T-helper 2 cell treated with Interferon-gamma antibody and Interleukin-4, amounts not matched to agents 5 μg/mL and 100 μg/mL, for 36 hours (primary cell): ENCODE measurements around the gene NLK.
"Not testable (repeated sequence)": the region's sequence is repeated elsewhere in the genome, so short reads cannot be mapped to it uniquely, and the experiment has no call there.

ENCODE experiments used
- DNase-seq: peaks from one replicate; pipeline ENCODE4 v3.0.0; 2021; ENCODE audit warnings: low spot score
- H3K27ac Mint-ChIP-seq: one replicate; pipeline ENCODE4 v1.8.0; 2021; ENCODE audit warnings: mild to moderate bottlenecking, mixed read lengths
- H3K27me3 Mint-ChIP-seq: one replicate; pipeline ENCODE4 v1.8.0; 2021; ENCODE audit warnings: low read depth, mixed read lengths
- H3K36me3 Mint-ChIP-seq: one replicate; pipeline ENCODE4 v1.8.0; 2021; ENCODE audit warnings: low read depth, mixed read lengths
- H3K4me1 Mint-ChIP-seq: one replicate; pipeline ENCODE4 v1.8.0; 2021; ENCODE audit warnings: low read depth, mixed read lengths
- H3K4me3 Mint-ChIP-seq: one replicate; pipeline ENCODE4 v1.8.0; 2022; ENCODE audit warnings: mild to moderate bottlenecking, moderate library complexity, mixed read lengths
- H3K9me3 Mint-ChIP-seq: one replicate; pipeline ENCODE4 v1.8.0; 2021; ENCODE audit warnings: mixed read lengths

The NLK gene

GRCh38 chr17:28020515-28020914 lies 22.0 kb upstream of the NLK start:
- Mint-ChIP-seq H3K27me3 (peaks cover 10% of the 10 kb centered on the region), H3K9me3 (no peaks in the 10 kb centered on the region), H3K27ac (no peak overlapping the region), H3K36me3 (no peaks in the 10 kb centered on the region), H3K4me1 (no peaks in the 10 kb centered on the region), H3K4me3 (no peak overlapping the region)
- no peak for DNase-seq

- H3K27me3 Mint-ChIP-seq, result peaks cover 9% of the 10 kb centered on the region
- H3K36me3 Mint-ChIP-seq, result no peaks in the 10 kb centered on the region
- DNase-seq, result no peak
- no peaks in the 10 kb centered on the region for H3K9me3 Mint-ChIP-seq
- no peak overlapping the region for H3K27ac Mint-ChIP-seq
- H3K4me3 Mint-ChIP-seq, result no peak overlapping the region
- H3K4me1 Mint-ChIP-seq, result peaks cover 1% of the 10 kb centered on the region
These were observed 13.4 kb upstream of the NLK start for GRCh38 chr17:28029044-28029443.

GRCh38 chr17:28030386-28030785 lies 12.1 kb upstream of the NLK start:
- Mint-ChIP-seq H3K4me3 (no peak overlapping the region), H3K36me3 (no peaks in the 10 kb centered on the region), H3K27me3 (peaks cover 11% of the 10 kb centered on the region), H3K27ac (no peak overlapping the region), H3K9me3 (no peaks in the 10 kb centered on the region), H3K4me1 (peaks cover 7% of the 10 kb centered on the region)
- no peak for DNase-seq

DNA sequence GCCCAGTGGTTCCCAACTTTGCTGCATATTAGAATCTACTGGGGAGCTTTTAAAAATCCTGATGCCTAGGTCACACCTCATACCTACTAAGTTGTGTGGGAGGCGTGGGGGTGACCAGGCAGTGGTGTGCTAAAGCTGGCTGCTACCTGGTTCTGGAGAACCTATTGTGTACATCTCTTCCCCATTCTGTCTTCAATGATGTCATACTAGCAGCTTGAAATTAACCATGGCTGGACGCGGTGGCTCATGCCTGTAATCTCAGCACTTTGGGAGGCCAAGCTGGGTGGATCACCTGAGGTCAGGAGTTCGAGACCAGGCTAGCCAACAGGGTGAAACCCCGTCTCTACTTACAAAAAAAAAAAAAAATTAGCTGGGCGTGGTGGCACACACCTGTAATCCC lies 11.3 kb upstream of the NLK start:
- no peak for DNase-seq
- Mint-ChIP-seq H3K27ac (no peak overlapping the region), H3K36me3 (no peaks in the 10 kb centered on the region), H3K27me3 (peaks cover 11% of the 10 kb centered on the region), H3K4me3 (no peak overlapping the region), H3K4me1 (peaks cover 7% of the 10 kb centered on the region), H3K9me3 (no peaks in the 10 kb centered on the region)

DNA sequence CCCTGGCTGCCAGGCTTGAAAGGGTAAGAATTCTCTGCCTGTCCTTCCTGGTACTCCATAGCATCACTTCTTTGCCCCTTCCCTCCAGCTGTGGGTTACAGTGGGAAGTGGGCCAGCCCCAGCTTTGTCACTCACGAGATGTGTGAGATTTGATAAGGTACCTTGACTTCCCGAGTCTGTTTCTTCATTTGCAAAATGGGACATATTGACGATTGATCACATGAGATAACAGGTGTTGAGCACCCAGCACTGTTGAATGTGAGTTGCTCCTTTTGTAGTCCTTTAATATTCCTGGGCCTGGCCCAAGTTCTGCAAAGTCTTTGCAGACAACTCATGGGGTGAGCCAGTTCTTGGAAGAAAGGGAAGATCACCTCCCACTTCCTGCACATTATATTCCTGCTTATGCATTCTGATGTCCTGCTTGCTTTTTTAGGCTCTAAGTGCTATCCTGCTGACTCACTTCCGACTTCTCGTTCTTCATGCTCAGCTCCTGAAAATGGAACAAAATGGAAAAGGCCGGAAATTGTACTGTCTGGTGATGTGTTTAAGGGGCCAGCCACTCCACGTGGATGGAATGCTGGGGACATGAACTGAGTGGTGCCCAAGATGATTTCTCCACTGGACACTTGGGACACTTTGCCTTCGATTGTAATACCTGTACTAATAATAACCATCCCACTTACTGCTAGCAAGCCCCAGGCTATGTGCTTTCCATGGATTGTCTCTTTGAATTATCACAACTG lies 8.3 kb upstream of the NLK start:
- DNase-seq, result no peak
- Mint-ChIP-seq H3K27ac (no peak overlapping the region), H3K36me3 (no peaks in the 10 kb centered on the region), H3K9me3 (no peaks in the 10 kb centered on the region), H3K27me3 (peaks cover 11% of the 10 kb centered on the region), H3K4me1 (peaks cover 9% of the 10 kb centered on the region), H3K4me3 (no peak overlapping the region)

DNA sequence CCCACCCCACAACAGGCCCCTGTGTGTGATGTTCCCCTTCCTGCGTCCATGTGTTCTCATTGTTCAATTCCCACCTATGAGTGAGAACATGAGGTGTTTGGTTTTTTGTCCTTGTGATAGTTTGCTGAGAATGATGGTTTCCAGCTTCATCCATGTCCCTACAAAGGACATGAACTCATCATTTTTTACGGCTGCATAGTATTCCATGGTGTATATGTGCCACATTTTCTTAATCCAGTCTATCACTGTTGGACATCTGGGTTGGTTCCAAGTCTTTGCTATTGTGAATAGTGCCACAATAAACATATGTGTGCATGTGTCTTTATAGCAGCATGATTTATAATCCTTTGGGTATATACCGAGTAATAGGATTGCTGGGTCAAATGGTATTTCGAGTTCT lies 7.0 kb upstream of the NLK start:
- not testable (repeated sequence) for H3K9me3 Mint-ChIP-seq, H3K4me3 Mint-ChIP-seq, H3K27ac Mint-ChIP-seq, DNase-seq, H3K36me3 Mint-ChIP-seq, H3K27me3 Mint-ChIP-seq
- peaks cover 15% of the 10 kb centered on the region for H3K4me1 Mint-ChIP-seq

DNA sequence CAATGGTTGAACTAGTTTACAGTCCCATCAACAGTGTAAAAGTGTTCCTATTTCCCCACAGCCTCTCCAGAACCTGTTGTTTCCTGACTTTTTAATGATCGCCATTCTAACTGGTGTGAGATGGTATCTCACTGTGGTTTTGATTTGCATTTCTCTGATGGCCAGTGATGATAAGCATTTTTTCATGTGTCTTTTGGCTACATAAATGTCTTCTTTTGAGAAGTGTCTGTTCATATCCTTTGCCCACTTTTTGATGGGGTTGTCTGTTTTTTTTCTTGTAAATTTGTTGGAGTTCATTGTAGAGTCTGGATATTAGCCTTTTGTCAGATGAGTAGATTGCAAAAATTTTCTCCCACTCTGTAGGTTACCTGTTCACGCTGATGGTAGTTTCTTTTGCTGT lies 6.6 kb upstream of the NLK start:
- not testable (repeated sequence) for H3K36me3 Mint-ChIP-seq

GRCh38 chr17:28038802-28039201 lies 3.7 kb upstream of the NLK start:
- H3K4me3 Mint-ChIP-seq, result peak overlapping the region; percentile 7
- H3K27me3 Mint-ChIP-seq, result peaks cover 10% of the 10 kb centered on the region
- peaks cover 27% of the 10 kb centered on the region for H3K4me1 Mint-ChIP-seq
- DNase-seq, result no peak
- H3K9me3 Mint-ChIP-seq, result no peaks in the 10 kb centered on the region
- no peak overlapping the region for H3K27ac Mint-ChIP-seq
- peaks cover 5% of the 10 kb centered on the region for H3K36me3 Mint-ChIP-seq

More for the DNA sequence above, 6.6 kb upstream of the NLK start:
- not testable (repeated sequence) for H3K27ac Mint-ChIP-seq, DNase-seq, H3K9me3 Mint-ChIP-seq, H3K27me3 Mint-ChIP-seq, H3K4me3 Mint-ChIP-seq
- peaks cover 16% of the 10 kb centered on the region for H3K4me1 Mint-ChIP-seq

- Mint-ChIP-seq H3K27ac (no peak overlapping the region), H3K9me3 (no peaks in the 10 kb centered on the region), H3K4me1 (peaks cover 27% of the 10 kb centered on the region), H3K36me3 (peaks cover 7% of the 10 kb centered on the region), H3K4me3 (peak overlapping the region; percentile 7), H3K27me3 (peaks cover 9% of the 10 kb centered on the region)
- DNase-seq, result no peak
These were observed 3.2 kb upstream of the NLK start for GRCh38 chr17:28039251-28039650.

GRCh38 chr17:28040406-28040805 lies 2.1 kb upstream of the NLK start:
- Mint-ChIP-seq H3K36me3 (peaks cover 15% of the 10 kb centered on the region), H3K4me1 (peaks cover 33% of the 10 kb centered on the region), H3K4me3 (peak overlapping the region; percentile 80), H3K27ac (no peak overlapping the region), H3K9me3 (no peaks in the 10 kb centered on the region), H3K27me3 (peaks cover 7% of the 10 kb centered on the region)
- DNase-seq, result no peak

GRCh38 chr17:28041068-28041843 lies 1.2 kb upstream of the NLK start:
- Mint-ChIP-seq H3K27me3 (peaks cover 7% of the 10 kb centered on the region), H3K4me1 (peaks cover 42% of the 10 kb centered on the region)

DNA sequence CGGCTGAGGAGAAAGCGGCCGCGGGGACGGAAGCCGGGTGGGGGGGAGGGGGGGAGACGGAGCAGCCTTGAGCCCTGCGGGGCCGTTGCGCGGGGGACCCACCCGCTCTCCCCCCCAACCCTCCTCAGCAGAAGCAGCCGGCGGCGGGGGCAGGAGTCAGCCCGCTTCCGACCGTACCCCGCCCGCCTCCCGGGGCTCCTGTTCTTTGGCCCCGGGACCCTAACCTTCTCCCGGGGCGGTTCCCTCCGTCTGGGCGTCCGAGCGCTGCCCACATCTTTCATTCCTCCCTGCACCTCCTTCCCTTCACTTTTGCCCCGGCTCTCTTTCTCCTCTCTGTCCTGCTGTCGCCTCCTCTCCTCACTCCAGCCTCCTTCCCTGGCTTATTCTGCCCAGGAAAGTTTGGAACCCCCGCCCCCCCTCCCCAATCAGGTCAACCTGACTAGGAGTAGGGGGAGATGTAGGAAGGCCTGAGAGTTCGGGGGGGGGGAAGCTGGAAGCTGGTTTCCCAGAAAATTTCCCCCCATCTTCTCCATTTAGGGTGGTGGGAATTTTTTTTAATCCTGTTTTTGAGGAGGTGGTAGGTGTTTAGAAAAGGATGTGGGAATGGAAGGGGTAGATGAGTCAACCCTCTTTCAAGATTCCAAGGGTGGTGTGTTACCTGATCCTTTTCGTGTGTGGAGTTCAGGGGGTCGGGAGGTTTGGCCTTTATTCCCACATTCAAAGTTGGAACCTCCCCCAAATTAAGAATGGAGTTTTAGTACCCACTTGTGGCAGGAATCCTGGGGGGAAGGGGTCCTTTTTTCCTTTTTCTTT lies 427 bp upstream of the NLK start:
- Mint-ChIP-seq H3K4me1 (peaks cover 49% of the 10 kb centered on the region), H3K4me3 (peak overlapping the region; percentile 83), H3K27ac (peak overlapping the region; percentile 81), H3K36me3 (peaks cover 16% of the 10 kb centered on the region), H3K9me3 (no peaks in the 10 kb centered on the region), H3K27me3 (peaks cover 7% of the 10 kb centered on the region)
- no peak for DNase-seq

More at GRCh38 chr17:28041068-28041843, 1.2 kb upstream of the NLK start:
- peak overlapping the region; percentile 80 for H3K4me3 Mint-ChIP-seq
- H3K36me3 Mint-ChIP-seq, result peaks cover 16% of the 10 kb centered on the region
- no peaks in the 10 kb centered on the region for H3K9me3 Mint-ChIP-seq
- peak overlapping the region; percentile 81 for H3K27ac Mint-ChIP-seq
- DNase-seq, result peak; percentile 100

GRCh38 chr17:28042721-28043291 lies 329 bp downstream of the NLK start:
- H3K27ac Mint-ChIP-seq, result peak overlapping the region; percentile 39

More at GRCh38 chr17:28042721-28043291, 329 bp downstream of the NLK start:
- H3K4me3 Mint-ChIP-seq, result peak overlapping the region; percentile 83
- H3K27me3 Mint-ChIP-seq, result peaks cover 7% of the 10 kb centered on the region
- H3K4me1 Mint-ChIP-seq, result peaks cover 54% of the 10 kb centered on the region
- peaks cover 16% of the 10 kb centered on the region for H3K36me3 Mint-ChIP-seq
- H3K9me3 Mint-ChIP-seq, result no peaks in the 10 kb centered on the region
- DNase-seq, result no peak
